HEK293T (cell line): Measurements from ENCODE around the gene CELF2.

Source experiments
- CTCF ChIA-PET: fragments of 350-600 bp; formaldehyde crosslinking; extraction: SDS; loops from one replicate; lab custom pipeline; 2021; ENCODE audit warnings: antibody characterized with exemption, inconsistent platforms; lab: Yijun Ruan, JAX
- POLR2A ChIA-PET: fragments of 350-600 bp; formaldehyde crosslinking; extraction: SDS; loops from one replicate; lab custom pipeline; 2020; ENCODE audit warnings: antibody characterized with exemption, inconsistent platforms; lab: Yijun Ruan, JAX
- DNase-seq: peaks from one replicate; pipeline ENCODE4 v3.0.0; 2012; ENCODE audit warnings: mixed read lengths; ENCODE audit errors: extremely low spot score
- ARNT ChIP-seq: fragments of 450-650 bp; IDR thresholded peaks from 2 replicates; pipeline ENCODE4 v1.6.1; 2017; ENCODE audit warnings: mild to moderate bottlenecking
- BHLHE40 ChIP-seq: fragments of 450-650 bp; IDR thresholded peaks from 2 replicates; pipeline ENCODE4 v1.6.1; 2016; ENCODE audit warnings: mild to moderate bottlenecking, moderate library complexity, borderline replicate concordance
- CTBP1 ChIP-seq: fragments of 450-650 bp; IDR thresholded peaks from 2 replicates; pipeline ENCODE4 v1.6.1; 2016; ENCODE audit warnings: borderline replicate concordance
- ELF4 ChIP-seq: fragments of 450-650 bp; IDR thresholded peaks from 2 replicates; pipeline ENCODE4 v1.6.1; 2017; ENCODE audit warnings: antibody characterized with exemption
- FOXA1 ChIP-seq: fragments of 450-650 bp; IDR thresholded peaks from 2 replicates; pipeline ENCODE4 v1.6.1; 2016; ENCODE audit warnings: mild to moderate bottlenecking
- FOXK2 ChIP-seq: fragments of 450-650 bp; IDR thresholded peaks from 2 replicates; pipeline ENCODE4 v1.6.1; 2016; ENCODE audit warnings: mild to moderate bottlenecking
- FOXM1 ChIP-seq: fragments of 450-650 bp; IDR thresholded peaks from 2 replicates; pipeline ENCODE4 v1.6.1; 2017; ENCODE audit warnings: mild to moderate bottlenecking, borderline replicate concordance
- HDGF ChIP-seq: fragments of 450-650 bp; IDR thresholded peaks from 2 replicates; pipeline ENCODE4 v1.6.1; 2017; ENCODE audit warnings: antibody characterized with exemption, borderline replicate concordance
- L3MBTL2 ChIP-seq: fragments of 450-650 bp; conservative IDR thresholded peaks from 2 replicates; pipeline ENCODE4 v1.6.1; 2016; ENCODE audit warnings: mild to moderate bottlenecking
- LEF1 ChIP-seq: fragments of 450-650 bp; IDR thresholded peaks from 2 replicates; pipeline ENCODE4 v1.6.1; 2017; ENCODE audit warnings: mild to moderate bottlenecking, borderline replicate concordance
- NFRKB ChIP-seq: fragments of 450-650 bp; IDR thresholded peaks from 2 replicates; pipeline ENCODE4 v1.6.1; 2016; ENCODE audit warnings: mild to moderate bottlenecking, moderate library complexity
- PKNOX1 ChIP-seq: fragments of 450-650 bp; IDR thresholded peaks from 2 replicates; pipeline ENCODE4 v1.6.1; 2016
- SP1 ChIP-seq: fragments of 450-650 bp; IDR thresholded peaks from 2 replicates; pipeline ENCODE4 v1.6.1; 2017
- SUZ12 ChIP-seq: fragments of 450-650 bp; IDR thresholded peaks from 2 replicates; pipeline ENCODE4 v1.6.1; 2016; ENCODE audit warnings: mild to moderate bottlenecking
- TARDBP ChIP-seq: fragments of 450-650 bp; IDR thresholded peaks from 2 replicates; pipeline ENCODE4 v1.6.1; 2016
- ZNF384 ChIP-seq: fragments of 450-650 bp; IDR thresholded peaks from 2 replicates; pipeline ENCODE4 v1.6.1; 2016

The CELF2 gene

GRCh38 chr10:11011984-11012383, 5.7 kb upstream of the CELF2 start:
- ChIA-PET CTCF (interaction anchor here (0.8 to 1.2 kb wide), 2 partner anchors 21 to 334 kb away, joined by 3 to 4 read pairs; no protein-coding TSS in a partner anchor), POLR2A (no interaction called here)
- no peak for DNase-seq
- TF ChIP-seq BHLHE40 (no peak), PKNOX1 (peak; percentile 15; the same call in 1 of the 2 replicates), NFRKB (no peak)

GRCh38 chr10:11012421-11013295, 5.0 kb upstream of the CELF2 start:
- DNase-seq: no peak
- ChIA-PET CTCF (interaction anchor here (0.8 to 1.2 kb wide), 2 partner anchors 22 to 335 kb away, joined by 3 to 4 read pairs; no protein-coding TSS in a partner anchor), POLR2A (no interaction called here)
- no peak for TF ChIP-seq SUZ12
- TF ChIP-seq FOXK2: no peak
- TF ChIP-seq L3MBTL2: no peak
- no peak for TF ChIP-seq PKNOX1
- no peak for TF ChIP-seq CTBP1

GRCh38 chr10:11013836-11014235, 3.8 kb upstream of the CELF2 start:
- CTCF ChIA-PET: no interaction called here
- DNase-seq: no peak
- POLR2A ChIA-PET: no interaction called here
- TF ChIP-seq BHLHE40 (no peak), SP1 (no peak), ARNT (no peak), CTBP1 (no peak), FOXA1 (no peak), FOXM1 (no peak), ZNF384 (no peak), FOXK2 (no peak), ELF4 (no peak), L3MBTL2 (no peak), LEF1 (no peak), SUZ12 (no peak), HDGF (no peak), NFRKB (no peak), PKNOX1 (no peak), TARDBP (no peak)

- no peak for DNase-seq
These were observed 2.8 kb upstream of the CELF2 start for GRCh38 chr10:11014671-11015445.

GRCh38 chr10:11015446-11015934, 2.2 kb upstream of the CELF2 start:
- DNase-seq: no peak
- no peak for TF ChIP-seq FOXM1
- TF ChIP-seq ARNT: no peak
- TF ChIP-seq L3MBTL2: no peak
- no peak for TF ChIP-seq ELF4
- TF ChIP-seq FOXK2: no peak
- no peak for TF ChIP-seq CTBP1
- TF ChIP-seq TARDBP: no peak
- TF ChIP-seq SUZ12: no peak
- TF ChIP-seq PKNOX1: no peak
- TF ChIP-seq NFRKB: no peak
- no peak for TF ChIP-seq FOXA1
- no peak for TF ChIP-seq HDGF
- no peak for TF ChIP-seq BHLHE40
- TF ChIP-seq SP1: no peak
- no peak for TF ChIP-seq ZNF384
- no peak for TF ChIP-seq LEF1
- ChIA-PET CTCF (no interaction called here), POLR2A (no interaction called here)

More at GRCh38 chr10:11014671-11015445, 2.8 kb upstream of the CELF2 start:
- ChIA-PET CTCF (no interaction called here), POLR2A (no interaction called here)
- TF ChIP-seq ELF4: no peak
